Endothelial cell of hepatic sinusoid (primary cell): ENCODE data around the gene SNX32.

Source experiments
- in situ Hi-C: cut with HindIII; loops from 2 replicates; pipeline ENCODE4 v1.10.0; 2017; ENCODE audit warnings: low sequenced_read_pairs

The SNX32 gene

DNA sequence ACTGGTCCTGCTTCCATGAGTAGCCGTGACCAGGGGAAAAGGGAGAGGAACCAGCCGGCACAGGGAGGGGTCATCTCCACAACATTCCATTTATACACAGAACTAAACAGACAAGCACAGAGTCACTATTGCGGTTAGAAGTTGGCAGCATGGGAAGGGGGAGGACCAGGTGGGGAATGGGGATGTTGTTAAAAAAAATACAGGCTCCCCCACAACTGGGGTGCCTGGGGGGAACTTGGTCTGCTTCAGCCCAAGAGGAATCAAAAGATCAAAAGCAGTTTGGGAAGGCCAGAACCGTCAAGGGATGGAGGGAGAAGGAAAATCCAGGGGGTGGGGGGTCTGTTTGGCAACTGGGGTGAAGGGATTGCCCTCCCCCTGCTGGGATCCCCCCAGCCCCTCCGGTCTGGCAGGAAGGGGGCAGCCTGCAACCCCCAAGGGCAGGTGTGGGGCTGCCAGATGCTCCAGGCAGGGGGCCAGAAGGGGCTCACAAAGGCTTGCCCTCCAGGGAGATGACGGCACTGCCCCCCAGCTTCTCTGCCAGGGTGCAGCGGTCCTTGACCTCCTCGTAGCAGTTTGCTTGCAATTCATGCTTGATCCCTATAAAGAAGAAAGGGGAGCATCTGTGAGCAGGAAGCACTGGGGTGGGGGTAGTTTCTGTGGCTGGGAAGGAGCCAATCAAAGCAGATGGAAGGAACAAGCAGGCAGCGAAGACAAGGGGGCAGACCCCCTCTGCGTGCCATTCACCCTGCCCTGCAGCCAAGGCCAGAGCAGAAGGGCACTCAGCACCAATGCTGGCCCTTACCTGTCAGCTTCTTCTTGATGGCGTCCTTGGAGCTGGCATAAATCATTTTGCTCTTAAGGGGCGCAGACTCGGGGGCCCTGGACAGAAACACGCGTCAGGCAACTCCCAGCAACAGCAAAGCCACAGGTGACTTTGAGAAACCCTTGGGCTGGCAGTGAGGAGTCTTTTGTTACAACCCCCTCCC is 21.4 kb downstream of the SNX32 start:
- in situ Hi-C loops, result no loop called here

DNA sequence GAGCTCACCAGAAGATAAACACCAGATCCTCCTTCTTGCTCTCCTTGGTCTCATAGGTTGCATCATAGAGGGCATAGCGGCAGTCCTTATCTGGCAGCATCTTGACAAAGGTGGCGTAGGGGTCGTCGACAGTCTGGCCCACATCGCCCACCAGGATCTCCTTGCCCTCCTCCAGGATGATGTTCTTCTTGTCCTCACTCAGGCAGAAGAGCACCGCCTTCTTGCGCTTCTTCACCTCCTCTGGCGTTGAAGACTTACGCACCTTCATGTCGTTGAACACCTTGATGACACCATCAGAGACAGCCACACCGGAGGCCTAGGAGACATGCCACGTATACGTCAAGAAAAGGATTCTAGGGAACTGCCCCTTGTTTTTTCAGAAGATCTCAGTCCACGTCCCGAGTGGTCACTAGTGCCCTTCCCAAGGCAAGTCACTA is 22.2 kb downstream of the SNX32 start:
- in situ Hi-C loops, result no loop called here

DNA sequence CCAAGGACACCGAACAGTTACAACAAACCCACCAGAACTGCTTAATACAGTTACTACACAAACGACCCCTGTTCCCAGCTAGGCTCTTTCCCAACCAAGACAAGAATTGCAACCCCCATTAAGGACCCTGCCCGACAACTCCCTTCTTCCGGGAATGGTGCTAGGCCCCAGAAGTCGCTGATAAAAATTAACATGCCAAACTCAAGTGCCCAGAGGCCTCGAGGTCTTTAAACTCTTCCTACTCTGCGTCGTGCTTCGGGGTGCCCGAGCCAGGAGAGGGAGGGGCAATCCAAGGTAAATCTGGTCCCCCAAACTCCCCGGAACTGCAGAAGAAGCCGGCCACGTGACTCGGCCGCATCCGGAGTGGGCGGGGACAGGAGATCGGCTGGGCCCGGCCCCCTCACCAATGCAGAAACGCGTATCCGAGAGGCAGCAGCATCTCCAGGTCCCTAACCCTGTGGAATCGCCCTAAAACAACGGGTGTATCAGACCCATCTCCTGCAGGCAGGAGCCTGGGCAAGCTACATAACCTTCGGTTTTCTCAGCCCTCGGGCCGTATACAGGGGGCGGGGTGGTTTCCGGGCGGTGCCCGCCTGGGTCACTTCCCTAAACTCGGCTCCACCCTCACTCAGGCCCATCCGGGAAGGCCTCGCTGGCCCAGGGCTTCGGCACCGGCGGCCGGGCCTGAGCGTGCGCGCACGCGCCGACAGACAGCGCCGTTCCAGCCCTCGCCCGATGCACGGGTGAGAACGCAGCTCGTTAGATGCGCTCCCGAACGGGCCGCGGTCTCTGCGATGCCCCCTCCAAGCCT is 23.1 kb downstream of the SNX32 start:
- in situ Hi-C loops, result no loop called here

DNA sequence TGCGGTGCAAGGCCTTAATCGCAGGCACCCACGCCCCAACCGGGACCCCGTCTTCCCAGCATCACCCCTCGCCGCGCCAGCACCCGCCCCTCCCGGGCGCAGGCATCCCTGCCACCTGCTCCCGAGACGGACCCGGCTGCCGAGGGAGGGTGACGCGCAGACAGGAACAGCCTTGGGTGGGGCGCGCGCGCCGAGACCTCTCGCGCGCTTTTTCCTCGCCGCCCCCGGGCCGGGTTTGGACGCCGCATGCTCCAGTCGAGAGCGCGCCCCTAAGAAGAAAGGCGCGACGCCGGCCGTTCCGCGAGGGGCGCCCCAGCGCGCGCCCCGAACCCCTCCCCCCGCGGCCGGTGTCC is 23.7 kb downstream of the SNX32 start:
- in situ Hi-C loops, result no loop called here

DNA sequence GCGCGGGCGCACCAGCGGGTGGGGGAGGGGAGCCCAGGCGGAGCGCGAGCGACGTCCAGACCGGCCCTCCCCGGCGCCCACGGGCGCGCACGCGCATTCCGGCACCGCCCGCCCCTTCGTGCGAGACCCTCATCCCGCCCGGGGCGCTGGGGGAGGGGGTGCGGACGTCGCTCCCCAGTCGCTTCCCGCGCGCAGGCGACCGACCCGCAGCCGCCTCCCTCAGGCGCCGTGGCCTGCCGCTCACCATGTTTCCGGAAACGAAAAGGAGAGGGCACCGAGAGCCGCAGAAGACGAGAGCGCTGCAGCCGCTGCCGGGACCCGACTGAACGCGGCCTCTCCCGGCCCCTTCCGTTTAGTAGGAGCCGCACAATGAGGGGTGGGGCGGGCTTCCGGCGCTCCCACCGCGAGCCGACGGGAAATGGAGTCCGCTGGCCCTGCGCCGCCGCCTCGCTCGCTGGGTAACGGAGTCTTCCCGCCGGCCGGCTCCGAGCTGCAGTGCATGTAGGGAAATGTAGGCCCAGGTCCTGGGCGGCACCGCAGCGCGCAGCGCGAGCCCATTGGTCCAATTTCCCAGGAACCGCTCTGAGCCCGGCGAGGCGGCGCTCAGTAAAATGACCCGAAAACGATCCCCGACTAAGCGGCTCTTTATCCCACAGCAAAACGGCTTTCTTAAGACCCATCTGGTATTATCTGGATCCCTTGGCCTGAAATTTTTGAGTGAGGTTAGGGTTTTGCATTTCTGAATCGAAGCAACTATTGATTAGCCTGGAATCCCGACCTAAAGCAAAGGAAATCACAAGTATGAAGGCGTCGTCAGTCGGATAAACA is 24.3 kb downstream of the SNX32 start, which contains the start of gene CFL1:
CFL1 (minus strand) TSS at position 328 of the 828 bp plus-strand sequence; CDS start at position 247, 81 bp downstream.
- in situ Hi-C loops, result no loop called here

DNA sequence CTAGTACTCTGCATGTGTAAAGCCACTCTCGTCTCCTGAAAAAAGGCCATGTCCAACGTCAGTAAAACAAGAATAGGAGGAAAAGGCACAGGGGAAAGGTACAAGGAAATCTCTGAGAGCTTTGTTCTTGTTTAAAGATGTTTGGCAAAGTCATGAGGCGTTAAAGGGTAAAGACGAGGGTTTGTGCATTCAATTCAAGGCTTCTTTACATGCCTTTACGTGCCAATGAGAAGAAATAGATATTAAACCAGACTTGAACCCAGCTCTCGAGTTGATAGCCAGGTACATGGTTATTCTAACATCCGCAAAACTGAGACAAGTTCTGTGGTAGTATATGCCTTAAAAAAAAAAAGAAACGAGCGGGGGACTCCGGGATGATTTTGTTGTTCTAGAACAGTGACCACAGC is 24.9 kb downstream of the SNX32 start:
- in situ Hi-C loops, result no loop called here

DNA sequence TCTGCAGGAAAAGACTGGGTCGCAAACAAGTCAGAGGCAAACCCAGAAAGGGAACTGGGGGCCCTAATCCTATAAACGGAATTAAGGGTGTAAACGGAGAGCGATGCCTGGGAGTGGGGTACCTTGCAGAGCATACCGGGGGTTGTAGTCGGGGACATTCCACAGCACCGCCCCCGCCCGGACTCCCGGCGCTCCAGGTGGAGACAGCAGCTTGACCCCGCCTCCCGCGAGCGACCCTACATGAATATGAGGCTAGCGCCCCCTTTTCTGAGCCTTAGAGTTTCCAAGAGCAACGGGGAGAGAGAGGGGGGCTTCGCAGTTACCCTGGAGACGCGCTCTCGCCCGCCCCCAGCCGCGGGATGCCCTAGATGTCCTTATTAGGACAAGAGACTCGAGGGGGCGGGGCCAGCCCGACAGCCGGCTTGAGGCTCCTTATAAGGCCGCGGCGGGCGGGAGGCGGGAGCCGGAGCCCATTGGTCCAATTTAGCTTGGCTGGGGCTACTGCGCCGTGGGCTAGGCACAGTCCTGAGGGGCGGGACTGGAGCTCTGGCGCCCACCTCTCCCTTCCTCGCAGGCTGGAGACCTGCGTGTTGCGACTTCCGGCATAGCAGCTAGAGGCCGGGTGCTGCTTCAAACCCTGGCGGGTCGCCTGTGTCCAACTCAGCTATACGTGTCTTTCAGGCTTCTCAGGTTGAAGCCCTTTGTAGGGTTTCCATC is 25.5 kb downstream of the SNX32 start:
- in situ Hi-C loops, result no loop called here

DNA sequence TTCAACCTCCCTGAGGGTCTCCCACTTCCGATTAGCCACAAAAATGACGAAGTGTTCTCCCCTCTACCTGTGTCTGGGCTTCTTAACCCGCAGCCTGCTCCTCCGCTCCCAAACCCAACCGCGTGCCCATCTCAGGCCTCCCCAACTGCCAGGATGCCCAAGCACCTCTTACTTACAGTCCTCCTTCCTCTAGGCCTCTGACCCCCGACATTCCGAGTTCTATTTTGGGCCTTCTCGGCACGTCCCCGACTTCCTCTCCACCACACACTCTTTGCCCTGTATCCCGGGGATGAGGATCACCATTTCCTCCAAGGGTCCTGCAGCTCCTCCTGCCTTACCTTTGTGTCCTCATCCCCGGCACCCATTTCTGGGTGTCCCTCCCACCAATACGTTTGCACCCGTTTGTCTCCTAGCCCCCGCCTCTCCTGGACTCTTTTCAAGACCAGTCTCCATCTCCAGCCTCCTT is 26.1 kb downstream of the SNX32 start:
- in situ Hi-C loops, result no loop called here

DNA sequence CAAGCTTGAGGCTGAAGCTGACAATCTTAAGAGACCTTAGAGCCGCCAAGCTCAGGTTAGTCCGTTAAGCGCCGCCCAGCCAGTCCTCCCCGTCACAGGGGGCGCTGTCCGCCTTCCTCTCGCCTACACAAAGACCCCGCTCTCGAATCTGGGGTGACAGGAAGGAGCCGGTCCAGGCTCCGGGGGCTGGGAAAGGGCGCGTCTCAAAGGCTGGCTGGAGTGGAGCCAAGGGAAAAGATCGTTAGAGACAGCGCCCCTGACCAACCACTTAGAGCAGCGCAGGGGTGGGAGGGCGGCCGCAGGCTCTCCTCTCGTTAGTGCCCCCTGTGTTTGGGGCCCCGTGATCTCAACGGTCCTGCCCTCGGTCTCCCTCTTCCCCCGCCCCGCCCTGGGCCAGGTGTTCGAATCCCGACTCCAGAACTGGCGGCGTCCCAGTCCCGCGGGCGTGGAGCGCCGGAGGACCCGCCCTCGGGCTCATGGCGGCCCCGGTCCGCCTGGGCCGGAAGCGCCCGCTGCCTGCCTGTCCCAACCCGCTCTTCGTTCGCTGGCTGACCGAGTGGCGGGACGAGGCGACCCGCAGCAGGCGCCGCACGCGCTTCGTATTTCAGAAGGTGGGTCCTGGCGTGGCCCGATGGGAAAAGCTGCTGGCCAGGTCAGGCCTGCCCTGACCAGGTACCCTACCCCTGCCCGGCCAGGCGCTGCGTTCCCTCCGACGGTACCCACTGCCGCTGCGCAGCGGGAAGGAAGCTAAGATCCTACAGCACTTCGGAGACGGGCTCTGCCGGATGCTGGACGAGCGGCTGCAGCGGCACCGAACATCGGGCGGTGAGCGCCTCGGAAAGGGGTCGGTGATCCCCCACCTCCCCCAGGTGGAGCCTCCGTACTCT is 26.8 kb downstream of the SNX32 start, which contains the start of gene MUS81:
MUS81 (plus strand) TSS at position 156 of the 887 bp plus-strand sequence; CDS start at position 477, 321 bp downstream.
- in situ Hi-C loops, result no loop called here

DNA sequence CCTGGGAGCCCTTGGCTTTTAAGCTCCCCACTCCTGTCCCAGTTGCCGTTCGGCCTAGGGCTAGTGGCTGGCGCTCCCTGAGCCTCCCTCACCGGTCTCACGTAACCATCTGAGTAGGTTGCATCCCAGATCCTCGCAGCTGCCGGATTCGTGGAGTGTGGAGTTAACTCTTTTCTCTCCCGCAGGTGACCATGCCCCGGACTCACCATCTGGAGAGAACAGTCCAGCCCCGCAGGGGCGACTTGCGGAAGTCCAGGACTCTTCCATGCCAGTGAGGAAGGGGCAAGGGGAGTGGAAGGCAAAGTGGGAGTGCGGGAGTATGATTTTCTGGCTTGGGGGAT is 27.4 kb downstream of the SNX32 start:
- in situ Hi-C loops, result no loop called here

DNA sequence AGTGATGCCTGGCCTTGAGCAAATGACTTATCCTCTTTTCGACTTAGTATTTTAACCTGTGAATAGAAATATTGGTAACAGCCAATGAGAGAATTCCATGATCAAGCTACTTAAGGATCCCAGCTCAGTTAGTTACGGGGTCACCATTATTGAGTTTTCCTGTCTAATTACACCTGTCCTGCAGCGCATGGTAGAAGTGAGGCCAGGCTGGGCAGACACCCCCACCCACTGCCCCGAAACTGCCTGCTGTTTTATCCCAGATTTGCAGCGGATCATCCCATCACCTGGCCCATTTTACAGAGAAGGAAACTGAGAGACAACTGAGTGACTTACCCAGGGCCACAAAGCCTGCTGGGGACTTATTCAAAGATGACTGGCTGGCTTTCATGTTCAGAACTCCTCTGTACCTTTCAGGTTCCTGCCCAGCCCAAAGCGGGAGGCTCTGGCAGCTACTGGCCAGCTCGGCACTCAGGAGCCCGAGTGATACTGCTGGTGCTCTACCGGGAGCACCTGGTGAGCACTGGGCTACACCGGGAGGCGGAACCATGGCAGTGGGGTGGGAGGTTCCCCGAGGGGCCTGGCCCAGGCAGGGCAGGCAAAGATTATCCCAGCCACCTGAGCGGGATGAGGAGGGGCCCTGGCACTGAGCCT is 27.9 kb downstream of the SNX32 start:
- in situ Hi-C loops, result no loop called here

DNA sequence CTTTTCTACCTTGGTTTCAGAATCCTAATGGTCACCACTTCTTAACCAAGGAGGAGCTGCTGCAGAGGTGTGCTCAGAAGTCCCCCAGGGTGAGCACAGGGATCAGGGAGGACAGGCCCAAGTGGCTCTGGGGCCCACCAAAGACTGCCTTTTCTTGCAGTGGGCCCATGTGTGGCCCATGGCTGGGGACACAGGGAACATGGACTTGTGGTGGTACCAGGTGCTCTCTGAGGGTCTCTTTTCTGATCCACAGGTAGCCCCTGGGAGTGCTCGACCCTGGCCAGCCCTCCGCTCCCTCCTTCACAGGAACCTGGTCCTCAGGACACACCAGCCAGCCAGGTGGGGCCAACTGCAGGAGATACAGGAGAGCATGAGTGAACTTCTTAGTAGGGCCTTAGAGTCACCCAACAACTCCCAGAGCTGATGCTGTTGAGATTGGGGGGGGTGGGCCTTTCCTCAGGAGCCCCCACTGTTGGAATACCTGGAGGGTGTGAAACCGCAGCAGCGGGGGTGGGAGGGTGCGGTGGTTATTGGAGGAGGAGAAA is 28.5 kb downstream of the SNX32 start:
- in situ Hi-C loops, result no loop called here

DNA sequence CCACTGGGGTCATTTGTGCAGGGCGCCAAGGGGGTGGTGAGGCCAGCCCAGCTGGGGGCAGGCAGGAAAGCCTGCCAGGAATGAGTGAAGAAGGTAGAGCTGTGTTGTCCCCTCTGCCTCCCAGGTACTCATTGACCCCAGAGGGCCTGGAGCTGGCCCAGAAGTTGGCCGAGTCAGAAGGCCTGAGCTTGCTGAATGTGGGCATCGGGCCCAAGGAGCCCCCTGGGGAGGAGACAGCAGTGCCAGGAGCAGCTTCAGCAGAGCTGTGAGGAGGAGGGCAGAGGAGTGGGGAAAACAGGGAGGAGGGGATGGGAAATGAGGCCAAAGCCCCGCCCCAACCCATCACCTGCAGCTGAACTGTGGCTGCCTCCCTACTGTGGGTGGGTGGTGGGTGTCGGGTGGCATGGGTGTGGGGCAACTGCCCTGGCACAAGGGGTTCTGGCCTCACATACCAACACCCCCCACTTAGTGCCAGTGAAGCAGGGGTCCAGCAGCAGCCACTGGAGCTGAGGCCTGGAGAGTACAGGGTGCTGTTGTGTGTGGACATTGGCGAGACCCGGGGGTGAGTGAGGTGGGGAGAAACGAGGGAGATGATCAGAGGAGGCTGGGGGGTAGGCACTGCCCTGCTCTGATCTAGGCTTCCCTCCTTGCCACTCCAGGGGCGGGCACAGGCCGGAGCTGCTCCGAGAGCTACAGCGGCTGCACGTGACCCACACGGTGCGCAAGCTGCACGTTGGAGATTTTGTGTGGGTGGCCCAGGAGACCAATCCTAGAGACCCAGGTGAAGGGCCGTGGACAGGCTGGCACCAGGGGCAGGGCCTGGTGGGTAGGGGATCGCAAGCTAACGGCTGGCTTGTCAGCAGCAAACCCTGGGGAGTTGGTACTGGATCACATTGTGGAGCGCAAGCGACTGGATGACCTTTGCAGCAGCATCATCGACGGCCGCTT is 29.5 kb downstream of the SNX32 start:
- in situ Hi-C loops, result no loop called here

DNA sequence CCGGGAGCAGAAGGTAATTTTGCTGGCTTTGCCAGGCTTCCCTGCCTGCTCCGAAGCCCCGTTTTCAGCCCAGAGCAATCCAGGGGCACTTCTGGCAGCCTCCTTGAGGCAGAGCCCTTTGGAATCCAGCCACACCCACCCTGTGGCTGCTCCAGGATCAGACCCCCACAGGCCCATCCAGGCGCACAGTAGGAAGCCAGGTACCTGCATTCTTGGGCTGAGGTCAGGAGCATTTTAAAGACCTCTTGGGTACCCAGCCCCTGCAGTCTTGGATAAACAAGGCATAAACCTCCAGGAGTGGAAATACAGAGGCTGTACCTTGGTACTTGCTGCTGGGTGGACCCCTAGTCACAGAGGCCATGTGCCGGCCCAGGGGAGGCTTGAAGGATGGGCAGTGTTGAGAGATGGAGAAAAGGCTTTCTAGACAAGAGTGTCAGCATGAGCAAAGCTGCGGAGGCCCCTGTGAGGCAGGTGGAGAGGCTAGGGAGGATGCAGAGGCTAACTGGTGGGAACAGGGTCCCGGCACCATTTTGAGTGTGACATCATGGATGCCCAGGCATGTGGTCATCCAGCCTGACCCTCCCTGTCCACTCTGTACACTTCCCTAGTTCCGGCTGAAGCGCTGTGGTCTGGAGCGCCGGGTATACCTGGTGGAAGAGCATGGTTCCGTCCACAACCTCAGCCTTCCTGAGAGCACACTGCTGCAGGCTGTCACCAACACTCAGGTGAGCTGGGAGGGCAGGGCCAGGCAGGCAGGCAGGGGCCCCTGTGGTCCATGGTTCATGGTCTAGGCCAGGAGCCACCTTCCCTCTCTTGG is 30.3 kb downstream of the SNX32 start:
- in situ Hi-C loops, result no loop called here

DNA sequence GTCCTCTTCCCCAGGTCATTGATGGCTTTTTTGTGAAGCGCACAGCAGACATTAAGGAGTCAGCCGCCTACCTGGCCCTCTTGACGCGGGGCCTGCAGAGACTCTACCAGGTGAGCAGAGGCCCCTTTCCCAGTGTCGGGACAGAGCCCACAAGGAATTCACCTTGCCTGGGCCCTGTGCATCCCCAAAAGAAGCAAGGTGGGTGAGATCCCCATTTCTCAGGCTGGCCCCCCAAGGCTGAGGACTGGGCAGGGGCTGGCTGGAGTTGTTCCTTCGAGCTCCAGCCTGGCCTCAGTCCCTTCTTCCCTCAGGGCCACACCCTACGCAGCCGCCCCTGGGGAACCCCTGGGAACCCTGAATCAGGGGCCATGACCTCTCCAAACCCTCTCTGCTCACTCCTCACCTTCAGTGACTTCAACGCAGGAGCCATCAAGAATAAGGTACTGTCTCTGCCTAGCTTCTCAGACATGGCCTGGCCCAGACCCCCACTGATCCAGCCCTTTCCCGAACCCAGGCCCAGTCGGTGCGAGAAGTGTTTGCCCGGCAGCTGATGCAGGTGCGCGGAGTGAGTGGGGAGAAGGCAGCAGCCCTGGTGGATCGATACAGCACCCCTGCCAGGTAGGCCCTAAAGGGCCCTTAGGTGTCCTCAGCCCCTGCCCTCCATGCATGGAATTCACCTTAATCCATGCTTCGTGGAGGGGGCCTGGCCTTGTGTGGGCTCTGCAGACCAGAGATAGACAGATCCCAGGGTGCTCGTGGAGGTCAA is 31.1 kb downstream of the SNX32 start:
- in situ Hi-C loops, result no loop called here
